CD14-positive monocyte (primary cell): ENCODE measurements around the gene C15orf40. TPM values are rescaled to one million over a fixed set of nuclear protein-coding genes. Genes with fewer than 3 reads are reported as not detected.

Experiments
- DNase-seq, 3 donors: peaks; one replicate each; pipeline ENCODE4 v3.0.0-alpha.2; 2011 to 2022
- H2AFZ ChIP-seq: 2 replicates; pipeline ENCODE4 v1.6.0; 2012; ENCODE audit warnings: mild to moderate bottlenecking, low read depth, low read length, inconsistent platforms; ENCODE audit not compliant: insufficient read depth, poor library complexity, severe bottlenecking
- H3K27ac ChIP-seq, 2 donors: 1 replicate in 1 of 2; 2 replicates in 1 of 2; pipeline ENCODE4 v1.5.1; 2012 to 2013; ENCODE audit warnings: low read length in 2 of 2, control low read depth in 1 of 2, inconsistent platforms in 1 of 2, low read depth in 1 of 2, mild to moderate bottlenecking in 1 of 2
- H3K27me3 ChIP-seq, 2 donors: one replicate each; pipeline versions ENCODE4 v1.6.0 to v1.6.1; 2011 to 2013; ENCODE audit warnings: low read length in 2 of 2; ENCODE audit not compliant: control insufficient read depth in 2 of 2, insufficient read depth in 2 of 2
- H3K36me3 ChIP-seq, 2 donors: replicated peaks in 1 of 2; 1 replicate in 1 of 2; 2 replicates in 1 of 2; pipeline versions ENCODE4 v1.5.1 to v1.6.1; 2012 to 2013; ENCODE audit warnings: low read length in 2 of 2, control low read depth in 1 of 2, inconsistent platforms in 1 of 2, mild to moderate bottlenecking in 1 of 2; ENCODE audit not compliant: insufficient read depth in 2 of 2, control insufficient read depth in 1 of 2
- H3K4me1 ChIP-seq, 2 donors: 1 replicate in 1 of 2; 2 replicates in 1 of 2; pipeline versions ENCODE4 v1.5.1 to v1.6.1; 2012 to 2013; ENCODE audit warnings: low read length in 2 of 2, control low read depth in 1 of 2, inconsistent platforms in 1 of 2, mild to moderate bottlenecking in 1 of 2, moderate library complexity in 1 of 2; ENCODE audit not compliant: insufficient read depth in 2 of 2, control insufficient read depth in 1 of 2
- H3K4me2 ChIP-seq: replicated peaks from 2 replicates; pipeline ENCODE3; 2012; ENCODE audit warnings: low read length, moderate library complexity, mild to moderate bottlenecking; ENCODE audit not compliant: poor library complexity, severe bottlenecking; ENCODE audit errors: extremely low read depth
- H3K4me3 ChIP-seq, 3 experiments: fragments of 200-600 bp in 1 of 3; sonication (generic) in 1 of 3; replicated peaks in 1 of 3; 1 replicate in 2 of 3; 2 replicates in 1 of 3; pipeline ENCODE4 v1.5.1; 2011 to 2013; ENCODE audit warnings: low read length in 3 of 3, mild to moderate bottlenecking in 3 of 3, control low read depth in 2 of 3, low read depth in 2 of 3, inconsistent platforms in 1 of 3, moderate library complexity in 1 of 3
- H3K79me2 ChIP-seq: 2 replicates; pipeline ENCODE4 v1.6.0; 2012; ENCODE audit warnings: mild to moderate bottlenecking, control low read depth, inconsistent platforms, low read length, moderate library complexity; ENCODE audit not compliant: insufficient read depth
- H3K9ac ChIP-seq: 2 replicates; pipeline ENCODE4 v1.6.0; 2017; ENCODE audit warnings: low read length, mild to moderate bottlenecking; ENCODE audit not compliant: insufficient read depth, poor library complexity, severe bottlenecking
- H3K9me3 ChIP-seq, 2 donors: replicated peaks in 1 of 2; 1 replicate in 1 of 2; 2 replicates in 1 of 2; pipeline versions ENCODE4 v1.5.1 to v1.6.1; 2012 to 2013; ENCODE audit warnings: low read length in 2 of 2, control low read depth in 1 of 2; ENCODE audit not compliant: control insufficient read depth in 1 of 2, insufficient read depth in 1 of 2
- H4K20me1 ChIP-seq: 2 replicates; pipeline ENCODE4 v1.6.0; 2012; ENCODE audit warnings: mild to moderate bottlenecking, low read length, control low read depth, moderate library complexity; ENCODE audit not compliant: insufficient read depth
- H3K27ac Mint-ChIP-seq, 7 donors: one replicate each; pipeline ENCODE4 v1.8.0; 2020; ENCODE audit warnings: mild to moderate bottlenecking in 7 of 7, mixed read lengths in 7 of 7, moderate library complexity in 6 of 7, inconsistent platforms in 2 of 7
- H3K27me3 Mint-ChIP-seq, 3 donors: one replicate each; pipeline ENCODE4 v1.8.0; 2021 to 2022; ENCODE audit warnings: low read depth in 3 of 3, mild to moderate bottlenecking in 3 of 3, mixed read lengths in 3 of 3, moderate library complexity in 3 of 3, inconsistent platforms in 1 of 3
- H3K36me3 Mint-ChIP-seq, 2 donors: one replicate each; pipeline ENCODE4 v1.8.0; 2020; ENCODE audit warnings: mixed read lengths in 2 of 2, inconsistent platforms in 1 of 2, mild to moderate bottlenecking in 1 of 2
- H3K4me1 Mint-ChIP-seq: one replicate; pipeline ENCODE4 v1.8.0; 2020; ENCODE audit warnings: mild to moderate bottlenecking, mixed read lengths
- H3K4me3 Mint-ChIP-seq, 2 donors: one replicate each; pipeline ENCODE4 v1.8.0; 2020; ENCODE audit warnings: mild to moderate bottlenecking in 2 of 2, mixed read lengths in 2 of 2, moderate library complexity in 1 of 2
- H3K9me3 Mint-ChIP-seq, 7 donors: one replicate each; pipeline ENCODE4 v1.8.0; 2020 to 2022; ENCODE audit warnings: mixed read lengths in 7 of 7, mild to moderate bottlenecking in 6 of 7, moderate library complexity in 6 of 7, inconsistent platforms in 2 of 7
- CTCF ChIP-seq: fragments of 200-600 bp; IDR thresholded peaks from one replicate; pipeline ENCODE4 v1.8.0; 2022; ENCODE audit warnings: antibody characterized with exemption, mild to moderate bottlenecking
- WGBS: methylation state at CpG from one replicate; pipeline ENCODE4 v1.1.5; 2013; ENCODE audit warnings: missing lambda C conversion rate; ENCODE audit not compliant: insufficient coverage; 5-methylcytosine and 5-hydroxymethylcytosine counted together
- intact Hi-C, 2 donors: fragments of 100-400 bp; cut with micrococcal nuclease; formaldehyde crosslinking; loops; one replicate each; pipeline versions ENCODE4 v1.15.0 to v1.15.1; 2023
- polyA plus RNA-seq, 3 donors: library from polyadenylated mRNA; depleted of rRNA in 1 of 3; unstranded in 2 of 3; stranded (reverse) in 1 of 3; fragments of 300-500 nt in 2 of 3; fragments of >200 nt in 1 of 3; fragmentation: Illumina TruSeq in 2 of 3; gene quantifications; 1 replicate in 2 of 3; 2 replicates in 1 of 3; pipeline ENCODE4 v1.2.3, GENCODE V29; 2012 to 2021

Gene C15orf40
- polyA plus RNA-seq, 3 donors, result 13.0 to 32.1 (median 25.7) TPM

GRCh38 chr15:82977076-82977475 is 34.4 kb downstream of the C15orf40 start:
- Histone ChIP-seq H3K79me2 (no peaks in the 10 kb centered on the region), H3K4me1 (no peaks in the 10 kb centered on the region), H3K4me2 (no peak overlapping the region), H3K36me3 (no peaks in the 10 kb centered on the region), H2AFZ (no peak overlapping the region), H3K9ac (no peak overlapping the region), H4K20me1 (no peaks in the 10 kb centered on the region), H3K9me3 (no peaks in the 10 kb centered on the region), H3K27me3 (no peaks in the 10 kb centered on the region), H3K4me3 (no peak overlapping the region), H3K27ac (no peak overlapping the region)
- no peak for DNase-seq
- H3K27me3 Mint-ChIP-seq, result peaks cover 0 to 2% (median 0%) of the 10 kb centered on the region in 3 donors
- no CpG with 5 or more reads among the region's 1 CpG for WGBS
- no peak overlapping the region for H3K27ac Mint-ChIP-seq
- intact Hi-C loops, result no loop called here
- H3K9me3 Mint-ChIP-seq, result no peaks in the 10 kb centered on the region
- TF ChIP-seq CTCF, result no peak
- no peak overlapping the region for H3K4me3 Mint-ChIP-seq
- no peaks in the 10 kb centered on the region for H3K4me1 Mint-ChIP-seq
- peaks cover 4 to 5% of the 10 kb centered on the region in 2 donors for H3K36me3 Mint-ChIP-seq

GRCh38 chr15:82972990-82973389 is 38.4 kb downstream of the C15orf40 start:
- Mint-ChIP-seq H3K4me3 (no peak overlapping the region), H3K4me1 (peaks cover 13% of the 10 kb centered on the region), H3K27me3 (peaks cover 0 to 3% (median 2%) of the 10 kb centered on the region in 3 donors), H3K36me3 (peaks cover 0 to 4% of the 10 kb centered on the region in 2 donors), H3K27ac (no peak overlapping the region), H3K9me3 (no peaks in the 10 kb centered on the region)
- no peaks in the 10 kb centered on the region for H3K36me3 ChIP-seq
- H3K4me2 ChIP-seq, result no peak overlapping the region
- no peak for DNase-seq
- H2AFZ ChIP-seq, result no peak overlapping the region
- no peak overlapping the region for H3K9ac ChIP-seq
- H3K27ac ChIP-seq, result no peak overlapping the region
- intact Hi-C loops, result no loop called here
- WGBS, result no CpG with 5 or more reads among the region's 1 CpG
- no peak for TF ChIP-seq CTCF
- H3K4me1 ChIP-seq, result peaks cover 4 to 6% of the 10 kb centered on the region in 2 donors
- H3K79me2 ChIP-seq, result no peaks in the 10 kb centered on the region
- H4K20me1 ChIP-seq, result no peaks in the 10 kb centered on the region
- H3K9me3 ChIP-seq, result no peaks in the 10 kb centered on the region
- no peak overlapping the region for H3K4me3 ChIP-seq
- H3K27me3 ChIP-seq, result no peaks in the 10 kb centered on the region
